RWPE2 (cell line): Measurements from ENCODE around the gene SMCO3.
A peak's percentile ranks its signal among the peaks of the same experiment; 100 is the strongest.

Experiments used
- ATAC-seq: fragments of 200-7000 bp; cut with Tn5 transposase; 3 replicates; pipeline ENCODE4 v1.9.1; 2021; ENCODE audit warnings: low read depth
- DNase-seq: peaks from one replicate; pipeline ENCODE4 v3.0.0-alpha.2; 2020; ENCODE audit warnings: low spot score
- H3K27ac ChIP-seq: fragments of 450-650 bp; 2 replicates; pipeline ENCODE4 v1.5.1; 2017; ENCODE audit warnings: mild to moderate bottlenecking; ENCODE audit not compliant: poor library complexity, severe bottlenecking
- H3K27me3 ChIP-seq: fragments of 250-450 bp; sonication (Bioruptor Pico); 2 replicates; pipeline ENCODE4 v1.5.1; 2021; ENCODE audit warnings: mild to moderate bottlenecking, moderate library complexity; ENCODE audit not compliant: insufficient read depth, poor library complexity, severe bottlenecking
- H3K36me3 ChIP-seq: fragments of 250-450 bp; sonication (Bioruptor Pico); 2 replicates; pipeline ENCODE4 v1.5.1; 2020; ENCODE audit warnings: low read depth, mild to moderate bottlenecking, moderate library complexity
- H3K4me1 ChIP-seq: fragments of 250-450 bp; sonication (Bioruptor Pico); 2 replicates; pipeline ENCODE4 v1.5.1; 2021; ENCODE audit warnings: mild to moderate bottlenecking, moderate library complexity; ENCODE audit not compliant: insufficient read depth, poor library complexity, severe bottlenecking
- H3K4me3 ChIP-seq: fragments of 250-450 bp; sonication (Bioruptor Pico); 2 replicates; pipeline ENCODE4 v1.5.1; 2021; ENCODE audit warnings: mild to moderate bottlenecking, moderate library complexity; ENCODE audit not compliant: severe bottlenecking
- H3K9me3 ChIP-seq: fragments of 250-450 bp; sonication (Bioruptor Pico); 2 replicates; pipeline ENCODE4 v1.5.1; 2021; ENCODE audit warnings: mild to moderate bottlenecking, moderate library complexity; ENCODE audit not compliant: severe bottlenecking
- CTCF ChIP-seq: fragments of 450-650 bp; IDR thresholded peaks from one replicate; pipeline ENCODE4 v1.5.1; 2017; ENCODE audit warnings: mild to moderate bottlenecking, moderate library complexity; ENCODE audit not compliant: poor library complexity, severe bottlenecking

Gene SMCO3

GRCh38 chr12:14846042-14846587 lies 32.1 kb upstream of the SMCO3 start:
- H3K4me1 ChIP-seq: no peaks in the 10 kb centered on the region
- no peaks in the 10 kb centered on the region for H3K27me3 ChIP-seq
- H3K27ac ChIP-seq: no peak overlapping the region
- no peaks in the 10 kb centered on the region for H3K9me3 ChIP-seq
- ATAC-seq (no peak), DNase-seq (no peak)
- TF ChIP-seq CTCF: no peak
- no peaks in the 10 kb centered on the region for H3K36me3 ChIP-seq
- H3K4me3 ChIP-seq: no peak overlapping the region

DNA sequence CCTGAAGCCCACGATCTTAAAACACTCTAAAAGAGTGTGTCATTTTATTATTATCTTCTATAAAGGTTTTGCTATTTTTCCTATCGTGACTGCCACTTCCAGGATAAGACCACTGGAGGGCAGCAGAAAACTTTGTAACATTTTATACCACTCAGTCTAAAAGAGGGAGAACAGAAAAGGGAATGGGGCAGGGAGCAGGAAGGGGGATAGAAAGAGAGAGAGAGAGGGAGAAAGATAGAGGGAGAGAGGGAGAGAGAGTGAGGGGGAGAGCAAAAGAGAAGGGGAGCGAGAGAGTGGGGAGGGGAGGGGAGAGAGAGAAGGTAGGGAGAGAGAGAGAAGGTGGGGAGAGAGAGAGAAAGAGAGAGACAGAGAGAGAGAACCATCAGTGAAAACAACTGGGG lies 31.4 kb upstream of the SMCO3 start:
- Histone ChIP-seq H3K27me3 (no peaks in the 10 kb centered on the region), H3K4me3 (no peak overlapping the region), H3K4me1 (no peaks in the 10 kb centered on the region), H3K9me3 (no peaks in the 10 kb centered on the region), H3K36me3 (no peaks in the 10 kb centered on the region), H3K27ac (no peak overlapping the region)
- no peak for DNase-seq
- peak; percentile 36; the same call in 2 of the 3 replicates for ATAC-seq
- TF ChIP-seq CTCF: peak; percentile 60

GRCh38 chr12:14844401-14844800 lies 30.4 kb upstream of the SMCO3 start:
- no peaks in the 10 kb centered on the region for H3K9me3 ChIP-seq

GRCh38 chr12:14843425-14843887 lies 29.5 kb upstream of the SMCO3 start, which contains the start of gene ART4:
ART4 (minus strand) TSS chr12:14843526; CDS start chr12:14843113, 413 bp downstream.
- H3K9me3 ChIP-seq: no peaks in the 10 kb centered on the region
- no peaks in the 10 kb centered on the region for H3K27me3 ChIP-seq
- no peaks in the 10 kb centered on the region for H3K4me1 ChIP-seq
- no peaks in the 10 kb centered on the region for H3K36me3 ChIP-seq
- no peak for TF ChIP-seq CTCF
- H3K27ac ChIP-seq: no peak within 1 kb of the TSS
- ATAC-seq (no peak), DNase-seq (no peak)
- no peak within 1 kb of the TSS for H3K4me3 ChIP-seq

More at GRCh38 chr12:14844401-14844800, 30.4 kb upstream of the SMCO3 start:
- no peaks in the 10 kb centered on the region for H3K27me3 ChIP-seq
- TF ChIP-seq CTCF: no peak
- H3K27ac ChIP-seq: no peak overlapping the region
- no peaks in the 10 kb centered on the region for H3K4me1 ChIP-seq
- no peak for ATAC-seq
- DNase-seq: no peak
- H3K36me3 ChIP-seq: no peaks in the 10 kb centered on the region
- H3K4me3 ChIP-seq: no peak overlapping the region

GRCh38 chr12:14842315-14842714 lies 28.3 kb upstream of the SMCO3 start:
- ATAC-seq: no peak
- Histone ChIP-seq H3K27me3 (no peaks in the 10 kb centered on the region), H3K9me3 (no peaks in the 10 kb centered on the region), H3K27ac (no peak overlapping the region), H3K4me3 (no peak overlapping the region), H3K36me3 (no peaks in the 10 kb centered on the region), H3K4me1 (peaks cover 3% of the 10 kb centered on the region)
- no peak for DNase-seq
- no peak for TF ChIP-seq CTCF
